Dedifferentiated amniotic fluid mesenchymal stem cell (primary cell): ENCODE results near the gene CTXN2.

ENCODE experiments used
- DNase-seq: peaks from one replicate; pipeline ENCODE4 v3.0.0-alpha.2; 2016; ENCODE audit errors: extremely low spot score

The CTXN2 gene

GRCh38 chr15:48191574-48192225, at the start of gene CTXN2:
TSS of gene CTXN2 (plus strand) at chr15:48191665. CDS start at chr15:48201301, 9,636 bp downstream.
- DNase-seq, result no peak

- DNase-seq, result peak; percentile 33
Observed at GRCh38 chr15:48143856-48144255, 47.6 kb upstream of the CTXN2 start.

- no peak for DNase-seq
Observed at GRCh38 chr15:48144889-48145288, 46.6 kb upstream of the CTXN2 start.

- DNase-seq, result peak; percentile 38
Observed at GRCh38 chr15:48145923-48146322, 45.5 kb upstream of the CTXN2 start.

- no peak for DNase-seq
Observed at GRCh38 chr15:48147358-48147757, 44.1 kb upstream of the CTXN2 start.

- no peak for DNase-seq
Observed at GRCh38 chr15:48149858-48150257, 41.6 kb upstream of the CTXN2 start.

- DNase-seq, result no peak
Observed at GRCh38 chr15:48153526-48153925, 37.9 kb upstream of the CTXN2 start.

- no peak for DNase-seq
Observed at GRCh38 chr15:48168616-48169015, 22.8 kb upstream of the CTXN2 start.

- DNase-seq, result no peak
Observed at GRCh38 chr15:48170981-48171380, 20.5 kb upstream of the CTXN2 start.

GRCh38 chr15:48175126-48175525, 16.3 kb upstream of the CTXN2 start:
- DNase-seq, result no peak

GRCh38 chr15:48176112-48176511, 15.4 kb upstream of the CTXN2 start:
- no peak for DNase-seq

GRCh38 chr15:48176957-48177356, 14.5 kb upstream of the CTXN2 start:
- no peak for DNase-seq

GRCh38 chr15:48177383-48177765, 14.1 kb upstream of the CTXN2 start:
- peak; percentile 33 for DNase-seq

- DNase-seq, result peak; percentile 69
Observed at GRCh38 chr15:48177766-48178647, 13.5 kb upstream of the CTXN2 start, which contains the start of gene MYEF2. TSS of gene MYEF2 (minus strand) at chr15:48178295. CDS start at chr15:48178237, 58 bp downstream.

- no peak for DNase-seq
Observed at GRCh38 chr15:48178648-48178931, 12.9 kb upstream of the CTXN2 start.

GRCh38 chr15:48182749-48183148, 8.7 kb upstream of the CTXN2 start:
- no peak for DNase-seq

- DNase-seq, result no peak
Observed at GRCh38 chr15:48185529-48185928, 5.9 kb upstream of the CTXN2 start.

GRCh38 chr15:48186271-48186670, 5.2 kb upstream of the CTXN2 start:
- no peak for DNase-seq

- peak; percentile 37 for DNase-seq
Observed at GRCh38 chr15:48190932-48191573, 412 bp upstream of the CTXN2 start.

- no peak for DNase-seq
Observed at GRCh38 chr15:48202068-48202467, 10.6 kb downstream of the CTXN2 start.

- no peak for DNase-seq
Observed at GRCh38 chr15:48205981-48206380, 14.5 kb downstream of the CTXN2 start, which contains the start of gene SLC12A1. TSS of gene SLC12A1 (plus strand) at chr15:48206302. CDS start at chr15:48207720, 1,418 bp downstream.

- DNase-seq, result no peak
Observed at GRCh38 chr15:48221261-48221660, 29.8 kb downstream of the CTXN2 start.

- no peak for DNase-seq
Observed at GRCh38 chr15:48221885-48222284, 30.4 kb downstream of the CTXN2 start.
